Endothelial cell of umbilical vein (primary cell): ENCODE results near the gene GLOD5. TPM values are rescaled to one million over a fixed set of nuclear protein-coding genes. Genes with fewer than 3 reads are reported as not detected.

Source experiments
- BruUV-seq: library from RNA; stranded (reverse); fragments of 400-500 nt; replicated peaks from 2 replicates; lab custom pipeline; 2021; lab: Mats Ljungman, UMichigan
- CTCF ChIA-PET: fragments of 300-600, 350-600 bp; sonication (Branson Sonifier 250); formaldehyde crosslinking; loops from one replicate; lab custom pipeline; 2021; ENCODE audit warnings: antibody characterized with exemption, inconsistent platforms; lab: Charles Lee
- POLR2A ChIA-PET: fragments of 300-600, 350-600 bp; sonication (Branson Sonifier 250); formaldehyde crosslinking; loops from one replicate; lab custom pipeline; 2021; ENCODE audit warnings: antibody characterized with exemption, inconsistent platforms; lab: Charles Lee
- DNase-seq: peaks from one replicate; pipeline ENCODE4 v3.0.0-alpha.2; 2011; ENCODE audit warnings: low read depth, low spot score
- FAIRE-seq: peaks from 2 replicates; lab custom pipeline; 2011; peaks lifted over from hg19 to GRCh38; lab: Jason Lieb, UNC
- H2AFZ ChIP-seq: 2 replicates; pipeline ENCODE4 v1.6.0; 2012; ENCODE audit warnings: low read depth, low read length, control low read depth, inconsistent platforms
- H3K27ac ChIP-seq: 2 replicates; pipeline ENCODE4 v1.5.1; 2011; ENCODE audit warnings: low read depth, mild to moderate bottlenecking, control low read depth, low read length, moderate library complexity; ENCODE audit not compliant: insufficient read depth
- H3K27me3 ChIP-seq, 2 experiments: 2 replicates each; pipeline versions ENCODE4 v1.6.0 to v1.6.1; 2011; ENCODE audit warnings: low read length in 2 of 2, mixed read lengths in 1 of 2; ENCODE audit not compliant: control insufficient read depth in 2 of 2, insufficient read depth in 2 of 2
- H3K36me3 ChIP-seq, 2 experiments: 2 replicates in 1 of 2; 3 replicates in 1 of 2; pipeline ENCODE4 v1.5.1; 2011; ENCODE audit warnings: low read length in 2 of 2, mild to moderate bottlenecking in 1 of 2, moderate library complexity in 1 of 2; ENCODE audit not compliant: control insufficient read depth in 2 of 2, insufficient read depth in 2 of 2; ENCODE audit errors: extremely low read depth in 1 of 2
- H3K4me1 ChIP-seq: 3 replicates; pipeline ENCODE4 v1.5.1; 2011; ENCODE audit warnings: mild to moderate bottlenecking, low read length; ENCODE audit not compliant: control insufficient read depth, insufficient read depth; ENCODE audit errors: extremely low read depth
- H3K4me2 ChIP-seq: 2 replicates; pipeline ENCODE4 v1.6.1; 2011; ENCODE audit warnings: low read length, control low read depth, mixed read lengths; ENCODE audit not compliant: insufficient read depth
- H3K4me3 ChIP-seq, 3 experiments: fragments of 200-600 bp in 1 of 3; sonication (generic), shearing (Covaris generic) in 1 of 3; replicated peaks in 1 of 3; 2 replicates each; pipeline ENCODE4 v1.5.1; 2011 to 2016; ENCODE audit warnings: control low read depth in 3 of 3, low read length in 3 of 3, mild to moderate bottlenecking in 2 of 3, inconsistent platforms in 1 of 3, low read depth in 1 of 3, moderate library complexity in 1 of 3; ENCODE audit not compliant: insufficient read depth in 1 of 3
- H3K79me2 ChIP-seq: 2 replicates; pipeline ENCODE4 v1.6.0; 2012; ENCODE audit warnings: low read length, inconsistent platforms; ENCODE audit not compliant: control insufficient read depth, insufficient read depth
- H3K9ac ChIP-seq: replicated peaks from 2 replicates; pipeline ENCODE3; 2011; ENCODE audit warnings: low read length, control low read depth; ENCODE audit not compliant: insufficient read depth; ENCODE audit errors: extremely low read depth
- H3K9me1 ChIP-seq: replicated peaks from 3 replicates; pipeline ENCODE4 v1.6.0; 2011; ENCODE audit warnings: mild to moderate bottlenecking, low read length; ENCODE audit not compliant: control insufficient read depth, insufficient read depth; ENCODE audit errors: extremely low read depth
- H3K9me3 ChIP-seq: replicated peaks from 2 replicates; pipeline ENCODE4 v1.5.1; 2012; ENCODE audit warnings: low read length, inconsistent platforms; ENCODE audit not compliant: control insufficient read depth, insufficient read depth
- H4K20me1 ChIP-seq: replicated peaks from 2 replicates; pipeline ENCODE3; 2011; ENCODE audit warnings: mild to moderate bottlenecking, low read length; ENCODE audit not compliant: control insufficient read depth, insufficient read depth; ENCODE audit errors: extremely low read depth
- EZH2 ChIP-seq: IDR thresholded peaks from 2 replicates; pipeline ENCODE4 v1.6.1; 2012; ENCODE audit warnings: borderline replicate concordance, low read depth, mild to moderate bottlenecking, moderate library complexity, low read length, inconsistent platforms; ENCODE audit not compliant: severe bottlenecking
- FOS ChIP-seq: IDR thresholded peaks from 2 replicates; pipeline ENCODE4 v1.6.1; 2011; ENCODE audit warnings: mild to moderate bottlenecking, low read length, moderate library complexity, borderline replicate concordance; ENCODE audit not compliant: insufficient read depth
- GATA2 ChIP-seq: IDR thresholded peaks from 2 replicates; pipeline ENCODE4 v1.7.0; 2011; ENCODE audit warnings: low read depth, mild to moderate bottlenecking, moderate library complexity, mixed read lengths, low read length; ENCODE audit not compliant: insufficient read length, insufficient read depth
- JUN ChIP-seq: IDR thresholded peaks from 2 replicates; pipeline ENCODE4 v1.6.1; 2011; ENCODE audit warnings: borderline replicate concordance, low read depth; ENCODE audit not compliant: insufficient read length, insufficient read depth
- MYC ChIP-seq: IDR thresholded peaks from one replicate; pipeline ENCODE4 v1.6.1; 2011; ENCODE audit warnings: mild to moderate bottlenecking, low read depth, low read length
- POLR2A ChIP-seq: IDR thresholded peaks from 2 replicates; pipeline ENCODE4 v1.6.1; 2012; ENCODE audit warnings: low read depth, mild to moderate bottlenecking, control low read depth, low read length
- POLR2AphosphoS5 ChIP-seq: IDR thresholded peaks from 2 replicates; pipeline ENCODE4 v1.6.1; 2012; ENCODE audit warnings: low read depth, mild to moderate bottlenecking, control low read depth, low read length, moderate library complexity; ENCODE audit not compliant: insufficient read depth
- dilution Hi-C: fragments of 300-500 bp; cut with MboI; formaldehyde crosslinking; loops from one replicate; pipeline ENCODE4 v1.15.0; 2019; ENCODE audit warnings: low sequenced_read_pairs; ENCODE audit not compliant: extremely low pct_ligation_motif_present
- intact Hi-C: fragments of 100-400 bp; cut with micrococcal nuclease; formaldehyde crosslinking; loops from one replicate; pipeline ENCODE4 v1.10.0; 2022
- polyA plus RNA-seq, 4 experiments: library from polyadenylated mRNA; depleted of rRNA in 3 of 4; stranded (reverse) in 3 of 4; unstranded in 1 of 4; fragments of >200 nt; gene quantifications; 2 replicates each; pipeline versions ENCODE4 v1.2.1 to v1.2.3, GENCODE V29; 2011 to 2012; ENCODE audit warnings: missing spikeins in 1 of 4
- total RNA-seq: library from RNA; stranded (reverse); gene quantifications from 2 replicates; pipeline ENCODE4 v1.2.3, GENCODE V29; 2021
- TF ChIP-seq, protein P1 (sequence below): IDR thresholded peaks from 2 replicates; pipeline ENCODE4 v1.6.1; 2011; ENCODE audit not compliant: insufficient read depth, insufficient read length
- TF ChIP-seq, protein P2 (sequence below), 2 donors: IDR thresholded peaks; 1 replicate in 1 of 2; 2 replicates in 1 of 2; pipeline ENCODE4 v1.5.1; 2011; ENCODE audit warnings: low read length in 2 of 2, mild to moderate bottlenecking in 2 of 2, moderate library complexity in 2 of 2, control low read depth in 1 of 2, inconsistent platforms in 1 of 2, low read depth in 1 of 2; ENCODE audit not compliant: insufficient read depth in 1 of 2; ENCODE audit errors: extremely low read depth in 1 of 2

Gene GLOD5
- total and polyA plus RNA-seq, 2 donors (not counting 3 experiments of a cell fraction or from before 2014, with no cell fraction given), result not detected

DNA sequence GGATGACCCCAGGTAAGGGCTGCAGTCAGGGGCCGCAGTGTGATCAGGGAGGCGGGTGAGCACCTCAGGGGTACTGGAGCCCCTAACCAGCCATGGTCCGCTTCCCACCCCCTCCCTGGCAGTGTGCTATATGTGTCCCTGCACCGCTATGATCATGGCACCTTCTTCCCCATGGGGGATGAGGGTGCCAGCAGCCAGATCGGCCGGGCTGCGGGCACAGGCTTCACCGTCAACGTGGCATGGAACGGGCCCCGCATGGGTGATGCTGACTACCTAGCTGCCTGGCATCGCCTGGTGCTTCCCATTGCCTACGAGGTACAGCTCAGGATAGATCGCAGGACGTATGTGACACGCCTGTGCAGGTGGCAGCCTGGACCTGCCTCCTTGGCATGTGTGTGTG lies 56.6 kb downstream of the GLOD5 start:
- Histone ChIP-seq H3K4me3 (no peak overlapping the region), H3K4me2 (no peak overlapping the region), H2AFZ (no peak overlapping the region), H3K27me3 (no peaks in the 10 kb centered on the region), H3K36me3 (peaks cover 0 to 2% of the 10 kb centered on the region in 2 experiments), H3K4me1 (no peaks in the 10 kb centered on the region), H4K20me1 (no peaks in the 10 kb centered on the region), H3K9me1 (no peaks in the 10 kb centered on the region), H3K27ac (no peak overlapping the region), H3K79me2 (no peaks in the 10 kb centered on the region), H3K9me3 (no peaks in the 10 kb centered on the region), H3K9ac (no peak overlapping the region)
- TF ChIP-seq GATA2 (no peak), MYC (no peak), POLR2AphosphoS5 (no peak), POLR2A (no peak), EZH2 (no peak), JUN (no peak), FOS (no peak)
- TF ChIP-seq, protein P1, sequence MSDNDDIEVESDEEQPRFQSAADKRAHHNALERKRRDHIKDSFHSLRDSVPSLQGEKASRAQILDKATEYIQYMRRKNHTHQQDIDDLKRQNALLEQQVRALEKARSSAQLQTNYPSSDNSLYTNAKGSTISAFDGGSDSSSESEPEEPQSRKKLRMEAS, result no peak
- TF ChIP-seq, protein P2, sequence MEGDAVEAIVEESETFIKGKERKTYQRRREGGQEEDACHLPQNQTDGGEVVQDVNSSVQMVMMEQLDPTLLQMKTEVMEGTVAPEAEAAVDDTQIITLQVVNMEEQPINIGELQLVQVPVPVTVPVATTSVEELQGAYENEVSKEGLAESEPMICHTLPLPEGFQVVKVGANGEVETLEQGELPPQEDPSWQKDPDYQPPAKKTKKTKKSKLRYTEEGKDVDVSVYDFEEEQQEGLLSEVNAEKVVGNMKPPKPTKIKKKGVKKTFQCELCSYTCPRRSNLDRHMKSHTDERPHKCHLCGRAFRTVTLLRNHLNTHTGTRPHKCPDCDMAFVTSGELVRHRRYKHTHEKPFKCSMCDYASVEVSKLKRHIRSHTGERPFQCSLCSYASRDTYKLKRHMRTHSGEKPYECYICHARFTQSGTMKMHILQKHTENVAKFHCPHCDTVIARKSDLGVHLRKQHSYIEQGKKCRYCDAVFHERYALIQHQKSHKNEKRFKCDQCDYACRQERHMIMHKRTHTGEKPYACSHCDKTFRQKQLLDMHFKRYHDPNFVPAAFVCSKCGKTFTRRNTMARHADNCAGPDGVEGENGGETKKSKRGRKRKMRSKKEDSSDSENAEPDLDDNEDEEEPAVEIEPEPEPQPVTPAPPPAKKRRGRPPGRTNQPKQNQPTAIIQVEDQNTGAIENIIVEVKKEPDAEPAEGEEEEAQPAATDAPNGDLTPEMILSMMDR (IDR thresholded peaks at IDR 0.05; ENCODE audit: extremely low read depth in 1 of 2, insufficient read depth in 1 of 2, low read depth in 1 of 2, low read length in 2 of 2), result no peak
- ChIA-PET CTCF (no interaction called here), POLR2A (no interaction called here)
- FAIRE-seq, result no peak
- DNase-seq, result no peak
- no TSS peak for BruUV-seq
- intact Hi-C loops, result no loop called here
- dilution Hi-C loops, result no loop called here
